ENCODE results near the gene MICU1. TPM values are rescaled to one million over a fixed set of nuclear protein-coding genes. Genes with fewer than 3 reads are reported as not detected.
A peak's percentile ranks its signal among the peaks of the same experiment; 100 is the strongest.
"Not testable (repeated sequence)": the region's sequence is repeated elsewhere in the genome, so short reads cannot be mapped to it uniquely, and the experiment has no call there.

The MICU1 gene
- total RNA-seq, 1 donor from 2014 or later: 41.0 TPM

GRCh38 chr10:72375585-72375984 is 250.3 kb downstream of the MICU1 start:
- no peak for DNase-seq
- intact Hi-C loops (cut with DNase I): loop anchor here (10.0 kb wide), 1 partner anchor 319 kb away; the partner anchor contains the start of gene MCU
- no peak for ATAC-seq (ENCODE audit: poor library complexity)

GRCh38 chr10:72375173-72375572 is 250.7 kb downstream of the MICU1 start:
- no peak for DNase-seq
- ATAC-seq (ENCODE audit: poor library complexity): no peak
- intact Hi-C loops (cut with DNase I): loop anchor here (10.0 kb wide), 1 partner anchor 320 kb away; the partner anchor contains the start of gene MCU

GRCh38 chr10:72370201-72370722 is 255.6 kb downstream of the MICU1 start:
- intact Hi-C loops (cut with DNase I): loop anchor here (10.0 kb wide), 1 partner anchor 325 kb away; the partner anchor contains the start of gene MCU
- DNase-seq: no peak
- ATAC-seq (ENCODE audit: poor library complexity): no peak

DNA sequence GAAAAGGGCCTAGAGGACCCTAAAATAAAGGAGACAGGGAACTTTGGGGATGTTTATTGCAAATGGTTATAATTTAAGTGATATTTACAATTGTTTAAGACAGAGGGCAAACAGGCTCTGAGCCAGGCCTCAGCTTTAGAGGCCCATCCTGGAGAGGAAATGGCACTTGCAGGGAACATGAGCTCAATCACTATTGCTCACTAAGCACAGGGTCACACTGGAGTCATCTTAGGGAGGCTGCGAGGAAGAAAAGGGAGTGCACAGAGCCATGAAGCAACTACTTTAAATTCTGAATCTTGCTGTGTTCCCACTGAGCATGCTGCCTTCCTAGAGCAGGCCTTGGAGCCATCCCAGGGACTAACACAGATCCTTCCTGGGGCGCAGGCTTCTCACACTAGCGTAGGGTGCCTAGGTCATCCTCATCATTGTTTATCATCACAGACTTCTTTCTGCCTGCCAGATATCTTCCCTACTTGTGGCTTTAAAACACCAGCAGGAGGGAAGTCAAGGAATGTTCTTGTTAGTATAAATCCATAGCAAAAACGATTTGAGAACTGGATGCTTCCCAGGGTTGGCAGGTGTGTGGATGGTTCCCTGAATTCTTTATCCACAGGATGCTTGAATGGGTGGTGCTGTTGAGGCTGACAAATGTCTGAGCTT is 258.4 kb downstream of the MICU1 start:
- intact Hi-C loops (cut with DNase I): no loop called here
- ATAC-seq (ENCODE audit: poor library complexity) (no peak), DNase-seq (no peak)

- intact Hi-C loops (cut with DNase I): no loop called here
- DNase-seq (no peak), ATAC-seq (ENCODE audit: poor library complexity) (no peak)
Measured at GRCh38 chr10:72365106-72365895, 260.6 kb downstream of the MICU1 start.

- DNase-seq (peak; percentile 91), ATAC-seq (ENCODE audit: poor library complexity) (peak; percentile 95)
- intact Hi-C loops (cut with DNase I): loop anchor here (5.0 kb wide), 1 partner anchor 468 kb away; no protein-coding TSS in a partner anchor
Measured at GRCh38 chr10:72364239-72364777, 261.6 kb downstream of the MICU1 start.

DNA sequence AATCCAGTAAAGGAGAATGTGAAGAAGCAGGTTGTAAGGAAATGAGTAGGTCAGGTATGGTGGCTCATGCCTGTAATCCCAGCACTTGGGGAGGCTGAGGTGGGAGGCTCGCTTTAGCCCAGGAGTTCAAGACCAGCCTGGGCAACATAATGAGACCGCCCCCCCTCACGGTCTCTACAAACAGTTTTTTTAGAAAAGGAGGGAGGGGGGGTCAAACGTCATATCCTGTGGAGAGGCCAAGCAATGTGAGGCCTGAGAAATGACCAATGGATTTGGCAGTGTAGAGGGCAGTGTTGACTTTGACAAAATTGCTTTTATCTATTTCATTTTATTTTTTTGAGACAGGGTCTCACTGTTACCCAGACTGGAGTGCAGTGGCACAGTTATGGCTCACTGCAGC is 268.9 kb downstream of the MICU1 start:
- intact Hi-C loops (cut with DNase I): no loop called here
- ATAC-seq (ENCODE audit: poor library complexity) (no peak), DNase-seq (no peak)

GRCh38 chr10:72356115-72356514 is 269.8 kb downstream of the MICU1 start:
- ATAC-seq (ENCODE audit: poor library complexity): no peak

GRCh38 chr10:72355214-72355555 is 270.7 kb downstream of the MICU1 start:
- DNase-seq (no peak), ATAC-seq (ENCODE audit: poor library complexity) (no peak)
- intact Hi-C loops (cut with DNase I): no loop called here

More at GRCh38 chr10:72356115-72356514, 269.8 kb downstream of the MICU1 start:
- DNase-seq: no peak
- intact Hi-C loops (cut with DNase I): no loop called here

- intact Hi-C loops (cut with DNase I): no loop called here
- peak; percentile 94 for ATAC-seq (ENCODE audit: poor library complexity)
- DNase-seq: peak; percentile 93
Measured at GRCh38 chr10:72354356-72355213, 271.3 kb downstream of the MICU1 start, which contains the start of gene DNAJB12. TSS of gene DNAJB12 (minus strand) at chr10:72354919. CDS start at chr10:72354897, 22 bp downstream.

DNA sequence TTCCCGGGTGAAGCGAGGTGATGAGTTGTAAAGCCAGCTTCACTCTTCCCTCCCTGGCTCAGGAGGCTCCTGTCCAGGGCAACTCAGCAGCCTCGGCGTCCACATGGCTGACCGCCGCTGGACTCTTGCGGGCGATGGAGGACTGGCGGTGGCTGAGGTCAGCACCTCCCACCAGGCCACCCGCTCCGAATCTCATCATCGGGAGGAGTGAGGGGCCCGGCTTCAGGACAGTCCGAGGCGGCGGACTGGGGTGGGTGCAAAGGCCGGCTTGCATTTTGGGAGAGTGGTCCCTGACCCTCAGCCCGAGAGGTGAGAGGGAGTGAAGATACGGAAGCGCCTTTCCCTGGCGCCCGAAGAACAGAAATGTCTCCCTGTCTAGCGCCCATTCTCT is 271.9 kb downstream of the MICU1 start:
- DNase-seq: peak; percentile 63
- ATAC-seq (ENCODE audit: poor library complexity): peak; percentile 11
- intact Hi-C loops (cut with DNase I): no loop called here

GRCh38 chr10:72353028-72353964 is 272.6 kb downstream of the MICU1 start:
- ATAC-seq (ENCODE audit: poor library complexity) (peak; percentile 1), DNase-seq (no peak)
- intact Hi-C loops (cut with DNase I): no loop called here

GRCh38 chr10:72351479-72351878 is 274.4 kb downstream of the MICU1 start:
- intact Hi-C loops (cut with DNase I): no loop called here
- ATAC-seq (ENCODE audit: poor library complexity) (no peak), DNase-seq (no peak)

DNA sequence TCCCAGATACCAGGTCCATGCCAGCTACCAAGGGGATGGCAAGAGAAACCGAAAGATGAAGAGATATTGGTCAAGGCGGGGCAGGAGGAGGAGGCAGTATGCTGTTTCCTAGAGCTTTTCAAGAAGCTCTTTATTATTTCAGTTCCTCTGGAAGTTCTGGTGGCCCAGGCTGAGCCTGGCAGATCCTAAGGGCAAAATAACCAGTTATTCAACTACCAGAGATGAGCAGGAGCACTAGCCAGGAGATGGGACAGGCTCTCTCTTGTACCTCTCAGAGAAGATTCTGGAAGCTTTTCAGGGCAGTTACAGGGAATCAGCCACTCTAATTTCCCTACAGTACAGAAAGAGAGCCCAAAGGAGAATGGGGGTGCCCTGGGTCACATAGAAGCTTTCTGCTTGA is 276.4 kb downstream of the MICU1 start:
- DNase-seq: no peak
- intact Hi-C loops (cut with DNase I): no loop called here
- ATAC-seq (ENCODE audit: poor library complexity): no peak

DNA sequence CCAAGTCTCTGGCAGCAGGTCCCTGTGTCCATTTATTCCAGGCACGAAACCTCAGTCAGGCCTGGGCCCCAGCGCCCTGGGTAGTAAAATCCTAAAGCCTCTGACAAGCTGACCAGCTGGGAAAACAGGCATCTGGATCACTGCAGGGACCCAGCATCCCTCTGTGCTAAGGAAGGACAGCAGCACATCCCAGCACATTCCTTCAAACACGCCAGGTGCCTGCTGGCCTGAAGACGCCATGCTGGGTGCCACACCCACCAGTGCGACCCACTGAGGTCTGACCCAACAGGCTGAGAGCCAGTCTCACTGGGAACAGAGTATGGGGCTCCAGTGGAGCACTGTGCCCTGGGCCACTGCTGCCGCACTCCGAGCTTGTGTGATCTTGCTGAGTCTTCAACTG is 277.6 kb downstream of the MICU1 start:
- DNase-seq: no peak
- ATAC-seq (ENCODE audit: poor library complexity): no peak
- intact Hi-C loops (cut with DNase I): no loop called here

DNA sequence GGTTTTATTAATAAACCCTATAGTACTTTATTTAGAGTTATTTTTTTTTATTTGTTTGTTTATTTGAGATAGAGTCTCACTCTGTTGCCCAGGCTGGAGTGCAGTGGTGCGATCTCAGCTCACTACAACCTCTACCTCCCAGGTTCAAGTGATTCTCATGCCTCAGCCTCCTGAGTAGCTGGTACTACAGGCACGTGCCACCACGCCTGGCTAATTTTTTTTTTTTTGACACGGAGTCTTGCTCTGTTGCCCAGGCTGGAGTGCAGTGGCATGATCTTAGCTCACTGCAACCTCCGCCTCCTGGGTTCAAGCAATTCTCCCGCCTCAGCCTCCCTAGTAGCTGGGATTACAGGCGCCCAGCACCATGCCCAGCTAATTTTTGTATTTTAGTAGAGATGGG is 279.8 kb downstream of the MICU1 start:
- intact Hi-C loops (cut with DNase I); DNase-seq; ATAC-seq (ENCODE audit: poor library complexity): not testable (repeated sequence)

DNA sequence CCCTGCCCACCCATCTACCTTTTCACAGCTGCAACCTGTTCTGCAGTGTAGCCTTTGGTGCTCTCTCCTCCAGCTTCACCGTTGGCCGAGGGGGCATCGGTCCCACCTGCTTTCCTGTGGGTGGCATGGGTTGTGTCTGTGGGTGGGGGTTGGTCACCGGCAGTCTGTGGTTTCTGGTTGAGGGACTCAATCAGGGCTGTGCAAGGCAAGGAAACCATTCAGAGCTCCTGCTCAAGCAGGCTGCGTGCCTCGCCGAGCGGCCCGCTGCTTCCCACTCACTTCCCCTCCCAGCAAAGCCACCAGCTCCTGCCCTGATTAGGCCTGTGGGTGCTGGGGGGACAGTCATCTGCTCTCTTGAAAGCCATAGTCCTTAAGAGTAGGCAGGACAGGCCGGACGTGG is 280.9 kb downstream of the MICU1 start:
- ATAC-seq (ENCODE audit: poor library complexity) (no peak), DNase-seq (no peak)
- intact Hi-C loops (cut with DNase I): no loop called here

DNA sequence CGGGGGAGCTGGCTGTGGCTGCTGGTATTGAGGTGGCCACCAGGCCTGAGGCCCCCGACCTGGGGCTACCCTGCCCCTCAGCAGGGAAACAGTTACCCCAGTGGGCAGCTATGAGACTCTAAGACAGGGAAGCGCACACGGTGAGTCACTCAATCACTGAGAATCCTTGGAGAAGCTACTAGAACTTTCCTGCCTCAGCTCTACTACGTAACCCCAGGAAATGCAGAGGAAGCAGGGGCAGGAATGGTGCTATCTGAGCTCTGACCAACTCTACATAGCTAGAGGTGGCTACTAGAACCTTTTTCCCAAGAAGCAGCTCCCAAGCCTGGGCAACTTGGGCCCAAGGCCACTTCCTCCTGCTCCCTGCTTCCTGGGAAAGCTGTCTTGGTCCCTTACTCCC is 283.0 kb downstream of the MICU1 start:
- intact Hi-C loops (cut with DNase I): no loop called here
- ATAC-seq (ENCODE audit: poor library complexity) (no peak), DNase-seq (no peak)

Data from Right ventricle myocardium superior (tissue), 1 donor.